Right atrium auricular region (tissue), 2 donors: ENCODE measurements around the gene GNPDA1. TPM values are rescaled to one million over a fixed set of nuclear protein-coding genes. Genes with fewer than 3 reads are reported as not detected.
A peak's percentile ranks its signal among the peaks of the same experiment; 100 is the strongest.
"Not testable (repeated sequence)": the region's sequence is repeated elsewhere in the genome, so short reads cannot be mapped to it uniquely, and the experiment has no call there.

Experiments used
- DNase-seq: peaks from one replicate; pipeline ENCODE4 v3.0.0-alpha.2; 2019; ENCODE audit warnings: low spot score
- H3K27ac ChIP-seq, 2 donors: fragments of 200-600 bp; sonication (generic); 1 replicate in 1 of 2; 2 replicates in 1 of 2; pipeline ENCODE4 v1.5.1; 2016 to 2019
- H3K27me3 ChIP-seq, 2 donors: fragments of 200-600 bp; sonication (generic); one replicate each; pipeline versions ENCODE4 v1.5.1 to v1.6.0; 2017 to 2019
- H3K36me3 ChIP-seq: fragments of 200-600 bp; sonication (generic); one replicate; pipeline ENCODE4 v1.5.1; 2016
- H3K4me1 ChIP-seq, 2 donors: fragments of 200-600 bp; sonication (generic); one replicate each; pipeline versions ENCODE4 v1.5.1 to v1.6.0; 2017 to 2019
- H3K4me3 ChIP-seq, 2 donors: fragments of 200-600 bp; sonication (generic); 1 replicate in 1 of 2; 2 replicates in 1 of 2; pipeline ENCODE4 v1.5.1; 2017 to 2019; ENCODE audit warnings: mild to moderate bottlenecking in 1 of 2, moderate library complexity in 1 of 2
- H3K9me3 ChIP-seq, 2 donors: fragments of 200-600 bp; sonication (generic); one replicate each; pipeline ENCODE4 v1.5.1; 2019
- CTCF ChIP-seq, 2 donors: fragments of 200-600 bp; sonication (generic); IDR thresholded peaks; one replicate each; pipeline ENCODE4 v1.5.1; 2019; ENCODE audit warnings: antibody characterized with exemption in 2 of 2
- total RNA-seq, 2 donors: library from RNA; depleted of rRNA; stranded (reverse); fragments of >200 nt; gene quantifications; one replicate each; pipeline ENCODE4 v1.1.0, GENCODE V29; 2016

Gene GNPDA1
- total RNA-seq, 2 donors from 2014 or later: 12.4 to 16.8 TPM

GRCh38 chr5:142036918-142037317 is 24.1 kb upstream of the GNPDA1 start:
- no peak for DNase-seq
- Histone ChIP-seq H3K9me3 (no peaks in the 10 kb centered on the region), H3K36me3 (no peaks in the 10 kb centered on the region), H3K4me1 (no peaks in the 10 kb centered on the region), H3K27ac (no peak overlapping the region), H3K4me3 (no peak overlapping the region), H3K27me3 (no peaks in the 10 kb centered on the region)
- no peak for TF ChIP-seq CTCF (IDR thresholded peaks at IDR 0.05)

GRCh38 chr5:142034994-142035393 is 22.2 kb upstream of the GNPDA1 start:
- H3K4me3 ChIP-seq: no peak overlapping the region
- H3K27ac ChIP-seq: no peak overlapping the region
- H3K36me3 ChIP-seq: no peaks in the 10 kb centered on the region
- H3K27me3 ChIP-seq: no peaks in the 10 kb centered on the region
- no peaks in the 10 kb centered on the region for H3K4me1 ChIP-seq
- no peak for TF ChIP-seq CTCF (IDR thresholded peaks at IDR 0.05)
- no peak for DNase-seq
- no peaks in the 10 kb centered on the region for H3K9me3 ChIP-seq

- H3K27me3 ChIP-seq, H3K9me3 ChIP-seq, H3K36me3 ChIP-seq, DNase-seq, H3K4me1 ChIP-seq, H3K27ac ChIP-seq, H3K4me3 ChIP-seq: not testable (repeated sequence)
Measured at GRCh38 chr5:142033632-142034567, 21.1 kb upstream of the GNPDA1 start.

GRCh38 chr5:142032747-142033631 is 20.2 kb upstream of the GNPDA1 start:
- Histone ChIP-seq H3K9me3 (no peaks in the 10 kb centered on the region), H3K36me3 (no peaks in the 10 kb centered on the region), H3K27me3 (no peaks in the 10 kb centered on the region), H3K27ac (peak overlapping the region in 1 of 2 donors; percentile 5), H3K4me1 (no peaks in the 10 kb centered on the region), H3K4me3 (peak overlapping the region in 1 of 2 donors; percentile 1)
- DNase-seq: no peak
- no peak for TF ChIP-seq CTCF (IDR thresholded peaks at IDR 0.05)

GRCh38 chr5:142032150-142032549 is 19.3 kb upstream of the GNPDA1 start:
- DNase-seq: no peak
- Histone ChIP-seq H3K9me3 (no peaks in the 10 kb centered on the region), H3K27me3 (no peaks in the 10 kb centered on the region), H3K27ac (peak overlapping the region in 1 of 2 donors; percentile 5), H3K36me3 (no peaks in the 10 kb centered on the region), H3K4me1 (no peaks in the 10 kb centered on the region), H3K4me3 (no peak overlapping the region)
- TF ChIP-seq CTCF (IDR thresholded peaks at IDR 0.05): no peak

- Histone ChIP-seq H3K36me3 (no peaks in the 10 kb centered on the region), H3K4me1 (peaks cover 0 to 5% of the 10 kb centered on the region in 2 donors), H3K4me3 (peak overlapping the region; percentile 40 to 49), H3K27me3 (no peaks in the 10 kb centered on the region), H3K9me3 (no peaks in the 10 kb centered on the region), H3K27ac (peak overlapping the region in 1 of 2 donors; percentile 84)
- no peak for DNase-seq
- TF ChIP-seq CTCF (IDR thresholded peaks at IDR 0.05): no peak
Measured at GRCh38 chr5:142025637-142026036, 12.8 kb upstream of the GNPDA1 start.
